Stimulated activated naive CD4-positive, alpha-beta T cell (primary cell): Measurements from ENCODE around the gene MAVS.
A peak's percentile ranks its signal among the peaks of the same experiment; 100 is the strongest.
"Not testable (repeated sequence)": the region's sequence is repeated elsewhere in the genome, so short reads cannot be mapped to it uniquely, and the experiment has no call there.

Experiments used
- DNase-seq, 6 experiments: peaks; one replicate each; lab custom pipeline; 2025; lab: John Stamatoyannopoulos, UW

MAVS gene

GRCh38 chr20:3888622-3889488 lies 42.2 kb downstream of the MAVS start, which contains the start of gene PANK2:
PANK2 (plus strand) TSS chr20:3889387.
- DNase-seq = peak; percentile 89 to 96 (median 92)

- peak in 4 of 6 experiments; percentile 19 to 40 (median 36) for DNase-seq
Observed at GRCh38 chr20:3889489-3890397, 43.1 kb downstream of the MAVS start.

GRCh38 chr20:3890398-3890751 lies 43.7 kb downstream of the MAVS start:
- peak in 2 of 6 experiments; percentile 20 to 34 for DNase-seq

- no peak for DNase-seq
Observed at GRCh38 chr20:3890999-3891929, 44.6 kb downstream of the MAVS start.

- no peak for DNase-seq
Observed at GRCh38 chr20:3894796-3895195, 48.2 kb downstream of the MAVS start.

GRCh38 chr20:3896302-3896701 lies 49.7 kb downstream of the MAVS start:
- no peak for DNase-seq

- no peak for DNase-seq
Observed at GRCh38 chr20:3896853-3897583, 50.4 kb downstream of the MAVS start.

- DNase-seq = not testable (repeated sequence)
Observed at GRCh38 chr20:3898181-3898580, 51.5 kb downstream of the MAVS start.

GRCh38 chr20:3898639-3899038 lies 52.0 kb downstream of the MAVS start:
- DNase-seq = no peak

- no peak for DNase-seq
Observed at GRCh38 chr20:3900187-3900604, 53.6 kb downstream of the MAVS start.

GRCh38 chr20:3901028-3901705 lies 54.5 kb downstream of the MAVS start:
- DNase-seq = no peak

GRCh38 chr20:3901706-3902440 lies 55.2 kb downstream of the MAVS start:
- DNase-seq = no peak

- DNase-seq = no peak
Observed at GRCh38 chr20:3902446-3902845, 55.8 kb downstream of the MAVS start.

GRCh38 chr20:3904224-3904623 lies 57.6 kb downstream of the MAVS start:
- DNase-seq = no peak

- DNase-seq = no peak
Observed at GRCh38 chr20:3904857-3905256, 58.2 kb downstream of the MAVS start.

- peak in 2 of 6 experiments; percentile 12 to 16 for DNase-seq
Observed at GRCh38 chr20:3906744-3907721, 60.4 kb downstream of the MAVS start.

- no peak for DNase-seq
Observed at GRCh38 chr20:3908667-3909066, 62.0 kb downstream of the MAVS start.

GRCh38 chr20:3909952-3910366 lies 63.3 kb downstream of the MAVS start:
- no peak for DNase-seq
